Thoracic aorta (tissue), 2 donors: ENCODE measurements around the gene ABLIM2. TPM values are rescaled to one million over a fixed set of nuclear protein-coding genes. Genes with fewer than 3 reads are reported as not detected.

Source experiments
- ATAC-seq: fragments of 150-250 bp; one replicate; pipeline ENCODE4 v1.8.0; 2017; ENCODE audit warnings: low read depth; ENCODE audit not compliant: insufficient number of reproducible peaks, low FRiP score
- DNase-seq: peaks from one replicate; pipeline ENCODE4 v3.0.0-alpha.2; 2020; ENCODE audit warnings: low spot score
- H3K27ac ChIP-seq, 2 donors: fragments of 200-600 bp; sonication (generic); 1 replicate in 1 of 2; 2 replicates in 1 of 2; pipeline ENCODE4 v1.5.1; 2016; ENCODE audit warnings: mild to moderate bottlenecking in 2 of 2, moderate library complexity in 2 of 2
- H3K27me3 ChIP-seq: fragments of 200-600 bp; sonication (generic); replicated peaks from 2 replicates; pipeline ENCODE4 v1.6.0; 2016; ENCODE audit warnings: mild to moderate bottlenecking; ENCODE audit not compliant: insufficient read depth
- H3K36me3 ChIP-seq: fragments of 200-600 bp; sonication (generic); one replicate; pipeline ENCODE4 v1.5.1; 2016
- H3K4me1 ChIP-seq, 2 donors: fragments of 200-600 bp; sonication (generic); 1 replicate in 1 of 2; 2 replicates in 1 of 2; pipeline versions ENCODE4 v1.5.1 to v1.6.0; 2016; ENCODE audit warnings: low read depth in 2 of 2, mild to moderate bottlenecking in 1 of 2; ENCODE audit not compliant: control insufficient read depth in 1 of 2
- H3K4me3 ChIP-seq: fragments of 200-600 bp; sonication (generic); 2 replicates; pipeline ENCODE4 v1.5.1; 2016; ENCODE audit warnings: mild to moderate bottlenecking
- H3K9me3 ChIP-seq: fragments of 200-600 bp; sonication (generic); 2 replicates; pipeline ENCODE4 v1.5.1; 2016
- CTCF ChIP-seq: fragments of 200-600 bp; sonication (generic); IDR thresholded peaks from one replicate; pipeline ENCODE4 v1.5.1; 2019; ENCODE audit warnings: antibody characterized with exemption
- total RNA-seq, 2 donors: library from RNA; depleted of rRNA; stranded (reverse); fragments of >200 nt; gene quantifications; one replicate each; pipeline versions ENCODE4 v1.1.0 to v1.2.3, GENCODE V29; 2016

Gene ABLIM2
- total RNA-seq, 2 donors from 2014 or later: 25.6 to 28.6 TPM

DNA sequence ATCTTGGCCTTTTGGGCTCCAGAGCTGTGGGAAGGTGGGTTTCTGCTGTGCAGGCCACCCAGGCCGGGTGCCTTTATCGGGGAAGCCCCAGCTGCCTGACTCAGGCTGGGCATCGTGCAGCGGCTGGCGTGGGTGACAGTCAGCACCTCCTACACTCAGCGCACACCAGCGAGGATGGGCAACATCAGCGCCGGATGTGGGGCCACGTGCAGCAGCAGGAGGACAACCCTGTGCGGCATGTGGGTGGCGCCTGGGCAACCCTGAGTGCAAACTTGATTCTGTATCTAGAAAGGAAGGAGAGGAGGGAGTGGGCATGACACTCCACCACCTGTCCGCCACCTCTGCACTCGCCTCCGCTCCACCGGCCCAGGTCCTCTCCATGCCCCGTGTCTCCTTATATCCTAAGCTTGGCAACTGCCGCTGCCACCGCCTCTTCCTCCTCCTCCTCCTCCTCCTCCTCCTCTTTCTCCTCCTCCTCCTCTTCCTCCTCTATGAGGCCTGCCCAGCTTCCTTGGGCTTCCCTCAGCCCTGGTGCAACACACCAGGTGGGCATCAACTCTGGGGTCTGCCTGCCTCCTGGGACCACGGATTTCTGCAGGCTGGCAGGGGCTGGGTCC is 111.6 kb downstream of the ABLIM2 start:
- ATAC-seq: no peak
- Histone ChIP-seq H3K4me1 (peaks cover 4 to 10% of the 10 kb centered on the region in 2 donors), H3K27ac (no peak overlapping the region), H3K36me3 (peaks cover 3% of the 10 kb centered on the region), H3K27me3 (no peaks in the 10 kb centered on the region), H3K4me3 (no peak overlapping the region), H3K9me3 (no peaks in the 10 kb centered on the region)
- no peak for TF ChIP-seq CTCF
- no peak for DNase-seq

DNA sequence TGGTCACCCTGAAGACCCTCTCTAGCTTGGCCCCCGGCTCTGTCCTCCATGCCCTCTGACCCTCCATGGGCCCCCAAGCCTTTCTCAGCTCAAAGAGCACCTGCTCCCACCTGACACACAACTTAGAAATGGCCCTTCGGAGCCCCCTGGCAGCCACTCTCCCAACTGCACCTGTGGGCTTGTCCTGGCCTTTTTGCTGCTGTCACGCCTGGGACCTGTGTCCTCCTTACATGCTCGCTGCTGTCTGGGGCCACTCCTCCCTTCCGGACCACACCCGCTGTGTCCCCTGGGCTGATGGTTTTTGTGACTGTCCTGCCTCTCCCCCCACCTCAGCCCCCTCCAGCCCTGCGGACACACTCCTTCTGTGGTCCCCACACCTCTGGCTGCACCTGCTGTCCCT is 112.7 kb downstream of the ABLIM2 start:
- Histone ChIP-seq H3K27me3 (no peaks in the 10 kb centered on the region), H3K27ac (no peak overlapping the region), H3K4me1 (peaks cover 2 to 8% of the 10 kb centered on the region in 2 donors), H3K4me3 (no peak overlapping the region), H3K36me3 (peaks cover 3% of the 10 kb centered on the region), H3K9me3 (no peaks in the 10 kb centered on the region)
- DNase-seq: no peak
- TF ChIP-seq CTCF: no peak
- no peak for ATAC-seq

DNA sequence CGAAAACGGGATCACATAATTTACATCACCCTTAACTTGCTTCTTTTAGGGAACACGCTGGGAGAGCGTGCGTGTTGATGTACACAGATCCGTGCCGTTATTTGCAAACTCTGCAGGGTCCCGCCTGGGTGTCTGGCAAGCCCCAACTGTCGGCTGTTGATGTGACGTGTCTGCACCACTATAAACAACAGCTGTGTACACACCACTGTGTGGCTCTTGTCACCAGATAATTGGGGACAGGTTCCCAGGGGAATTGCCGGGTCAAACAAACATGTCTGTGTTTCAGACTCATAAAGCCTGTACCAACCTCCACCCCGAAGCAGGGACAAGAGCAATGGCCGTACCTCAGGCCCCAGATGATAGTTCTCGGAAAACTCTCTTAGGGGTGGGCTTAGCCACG is 113.9 kb downstream of the ABLIM2 start:
- Histone ChIP-seq H3K9me3 (no peaks in the 10 kb centered on the region), H3K27ac (no peak overlapping the region), H3K36me3 (peaks cover 3% of the 10 kb centered on the region), H3K4me3 (no peak overlapping the region), H3K4me1 (no peaks in the 10 kb centered on the region), H3K27me3 (no peaks in the 10 kb centered on the region)
- no peak for DNase-seq
- no peak for TF ChIP-seq CTCF
- no peak for ATAC-seq

- Histone ChIP-seq H3K9me3 (no peaks in the 10 kb centered on the region), H3K27ac (no peak overlapping the region), H3K4me1 (no peaks in the 10 kb centered on the region), H3K36me3 (peaks cover 3% of the 10 kb centered on the region), H3K27me3 (no peaks in the 10 kb centered on the region), H3K4me3 (no peak overlapping the region)
- no peak for TF ChIP-seq CTCF
- ATAC-seq (no peak), DNase-seq (no peak)
Measured at GRCh38 chr4:8044244-8044643, 114.4 kb downstream of the ABLIM2 start.

DNA sequence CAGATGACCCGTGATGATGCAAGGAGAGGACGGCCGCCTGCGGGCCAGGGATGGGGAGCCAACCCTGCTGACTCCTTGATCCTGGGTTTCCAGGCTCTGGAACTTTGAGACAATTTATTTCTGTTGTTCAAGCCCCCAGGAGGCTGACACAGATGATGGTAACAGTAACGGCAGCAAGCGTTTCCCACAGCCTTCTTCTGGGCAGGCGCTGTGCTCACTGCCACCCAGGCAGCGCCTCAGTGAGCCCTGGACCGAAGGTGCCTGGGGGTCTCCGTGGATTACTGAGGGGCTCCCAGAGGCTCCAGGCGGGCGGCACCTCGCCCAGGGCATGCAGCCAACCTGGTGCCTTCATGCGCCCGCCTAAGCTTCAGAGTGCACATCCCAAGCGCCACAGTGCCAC is 115.0 kb downstream of the ABLIM2 start:
- ATAC-seq (no peak), DNase-seq (no peak)
- no peak overlapping the region for H3K4me3 ChIP-seq
- no peaks in the 10 kb centered on the region for H3K9me3 ChIP-seq
- no peak for TF ChIP-seq CTCF
- no peaks in the 10 kb centered on the region for H3K4me1 ChIP-seq
- H3K27me3 ChIP-seq: no peaks in the 10 kb centered on the region
- H3K36me3 ChIP-seq: peaks cover 3% of the 10 kb centered on the region
- no peak overlapping the region for H3K27ac ChIP-seq
